Activated CD8-positive, alpha-beta T cell treated with anti-CD3 and anti-CD28 coated beads for 36 hours (primary cell): ENCODE data around the gene SH3GL3. TPM values are rescaled to one million over a fixed set of nuclear protein-coding genes. Genes with fewer than 3 reads are reported as not detected.

Experiments
- ATAC-seq: fragments of 200-7000 bp; cut with Tn5 transposase; one replicate; pipeline ENCODE4 v1.10.0; 2021; ENCODE audit warnings: mild to moderate bottlenecking, moderate library complexity
- CTCF ChIA-PET: fragments of 350-600 bp; sonication (Branson Sonifier 250); formaldehyde crosslinking; loops from one replicate; lab custom pipeline; 2021; ENCODE audit warnings: antibody characterized with exemption; lab: Charles Lee
- POLR2A ChIA-PET: fragments of 350-600 bp; sonication (Branson Sonifier 250); formaldehyde crosslinking; loops from one replicate; lab custom pipeline; 2021; ENCODE audit warnings: antibody characterized with exemption; lab: Charles Lee
- DNase-seq: peaks from one replicate; pipeline ENCODE4 v3.0.0-alpha.2; 2020
- H3K27ac Mint-ChIP-seq: one replicate; pipeline ENCODE4 v1.8.0; 2021; ENCODE audit warnings: mild to moderate bottlenecking, mixed read lengths
- H3K27me3 Mint-ChIP-seq: one replicate; pipeline ENCODE4 v1.8.0; 2021; ENCODE audit warnings: mixed read lengths
- H3K36me3 Mint-ChIP-seq: one replicate; pipeline ENCODE4 v1.8.0; 2021; ENCODE audit warnings: low read depth, mixed read lengths
- H3K4me1 Mint-ChIP-seq: one replicate; pipeline ENCODE4 v1.8.0; 2021; ENCODE audit warnings: low read depth, mixed read lengths
- H3K4me3 Mint-ChIP-seq: one replicate; pipeline ENCODE4 v1.8.0; 2021; ENCODE audit warnings: mild to moderate bottlenecking, moderate library complexity, mixed read lengths
- H3K9me3 Mint-ChIP-seq: one replicate; pipeline ENCODE4 v1.8.0; 2021; ENCODE audit warnings: mixed read lengths
- CTCF ChIP-seq: fragments of 200-600 bp; IDR thresholded peaks from one replicate; pipeline ENCODE4 v1.8.0; 2022; ENCODE audit warnings: antibody characterized with exemption, mild to moderate bottlenecking
- intact Hi-C: fragments of 100-400 bp; cut with micrococcal nuclease; formaldehyde crosslinking; loops from one replicate; pipeline ENCODE4 v1.10.0; 2022
- total RNA-seq, 2 experiments: library from RNA; stranded (reverse); gene quantifications; one replicate each; pipeline ENCODE4 v1.2.3, GENCODE V29; 2021

The SH3GL3 gene
- total RNA-seq, 2 experiments from 2014 or later, result not detected

GRCh38 chr15:83538682-83539081 is 91.5 kb downstream of the SH3GL3 start:
- no peaks in the 10 kb centered on the region for H3K4me1 Mint-ChIP-seq

GRCh38 chr15:83545804-83546511 is 98.8 kb downstream of the SH3GL3 start:
- Mint-ChIP-seq H3K4me3 (no peak overlapping the region), H3K4me1 (no peaks in the 10 kb centered on the region), H3K9me3 (peaks cover 12% of the 10 kb centered on the region), H3K36me3 (no peaks in the 10 kb centered on the region), H3K27ac (no peak overlapping the region), H3K27me3 (peaks cover 11% of the 10 kb centered on the region)
- DNase-seq (no peak), ATAC-seq (no peak)
- POLR2A ChIA-PET, result interaction anchor here (0.6 to 0.8 kb wide), 2 partner anchors 15 to 39 kb away, joined by 3 read pairs; no protein-coding TSS in a partner anchor
- no peak for TF ChIP-seq CTCF
- intact Hi-C loops, result no loop called here
- CTCF ChIA-PET, result no interaction called here

More at GRCh38 chr15:83538682-83539081, 91.5 kb downstream of the SH3GL3 start:
- H3K27me3 Mint-ChIP-seq, result peaks cover 5% of the 10 kb centered on the region
- DNase-seq, result no peak
- POLR2A ChIA-PET, result no interaction called here
- H3K27ac Mint-ChIP-seq, result no peak overlapping the region
- H3K9me3 Mint-ChIP-seq, result peaks cover under 1% of the 10 kb centered on the region
- CTCF ChIA-PET, result no interaction called here
- ATAC-seq, result no peak
- no peak overlapping the region for H3K4me3 Mint-ChIP-seq
- intact Hi-C loops, result no loop called here
- no peak for TF ChIP-seq CTCF
- no peaks in the 10 kb centered on the region for H3K36me3 Mint-ChIP-seq

GRCh38 chr15:83546512-83546888 is 99.4 kb downstream of the SH3GL3 start:
- Mint-ChIP-seq H3K9me3 (peaks cover 12% of the 10 kb centered on the region), H3K36me3 (no peaks in the 10 kb centered on the region), H3K27ac (no peak overlapping the region), H3K27me3 (peaks cover 12% of the 10 kb centered on the region), H3K4me3 (no peak overlapping the region), H3K4me1 (no peaks in the 10 kb centered on the region)
- intact Hi-C loops, result no loop called here
- ChIA-PET POLR2A (no interaction called here), CTCF (no interaction called here)
- ATAC-seq (no peak), DNase-seq (no peak)
- no peak for TF ChIP-seq CTCF

- no peaks in the 10 kb centered on the region for H3K36me3 Mint-ChIP-seq
- H3K4me1 Mint-ChIP-seq, result no peaks in the 10 kb centered on the region
- no peak overlapping the region for H3K4me3 Mint-ChIP-seq
- POLR2A ChIA-PET, result no interaction called here
- intact Hi-C loops, result no loop called here
- DNase-seq (no peak), ATAC-seq (no peak)
- H3K27ac Mint-ChIP-seq, result no peak overlapping the region
- peaks cover 12% of the 10 kb centered on the region for H3K27me3 Mint-ChIP-seq
- CTCF ChIA-PET, result interaction anchor here (1.6 kb wide), 1 partner anchor 109 kb away, joined by 4 read pairs; no protein-coding TSS in a partner anchor
- peaks cover 12% of the 10 kb centered on the region for H3K9me3 Mint-ChIP-seq
- TF ChIP-seq CTCF, result no peak
Observed at GRCh38 chr15:83547168-83547567, 100.0 kb downstream of the SH3GL3 start.

- H3K4me3 Mint-ChIP-seq, result no peak overlapping the region
- ATAC-seq, result no peak
- peaks cover 14% of the 10 kb centered on the region for H3K27me3 Mint-ChIP-seq
- no peak for DNase-seq
- no peaks in the 10 kb centered on the region for H3K36me3 Mint-ChIP-seq
- intact Hi-C loops, result loop anchor here (10.0 kb wide), 1 partner anchor 295 kb away; no protein-coding TSS in a partner anchor
- peaks cover 5% of the 10 kb centered on the region for H3K9me3 Mint-ChIP-seq
- no peak overlapping the region for H3K27ac Mint-ChIP-seq
- POLR2A ChIA-PET, result no interaction called here
- CTCF ChIA-PET, result interaction anchor here (0.6 kb wide), 1 partner anchor 545 kb away, joined by 3 read pairs; no protein-coding TSS in a partner anchor
- no peaks in the 10 kb centered on the region for H3K4me1 Mint-ChIP-seq
- no peak for TF ChIP-seq CTCF
Observed at GRCh38 chr15:83549623-83550022, 102.5 kb downstream of the SH3GL3 start.
